Bronchus fibroblast of lung (primary cell): Measurements from ENCODE around the gene OR10H1. TPM values are rescaled to one million over a fixed set of nuclear protein-coding genes. Genes with fewer than 3 reads are reported as not detected.

ENCODE experiments used
- total RNA-seq: library from RNA; depleted of rRNA; stranded (reverse); fragments of >200 nt; gene quantifications from 2 replicates; pipeline ENCODE4 v1.2.3, GENCODE V29; 2015

Gene OR10H1
- total RNA-seq, result not detected in 2 replicates

DNA sequence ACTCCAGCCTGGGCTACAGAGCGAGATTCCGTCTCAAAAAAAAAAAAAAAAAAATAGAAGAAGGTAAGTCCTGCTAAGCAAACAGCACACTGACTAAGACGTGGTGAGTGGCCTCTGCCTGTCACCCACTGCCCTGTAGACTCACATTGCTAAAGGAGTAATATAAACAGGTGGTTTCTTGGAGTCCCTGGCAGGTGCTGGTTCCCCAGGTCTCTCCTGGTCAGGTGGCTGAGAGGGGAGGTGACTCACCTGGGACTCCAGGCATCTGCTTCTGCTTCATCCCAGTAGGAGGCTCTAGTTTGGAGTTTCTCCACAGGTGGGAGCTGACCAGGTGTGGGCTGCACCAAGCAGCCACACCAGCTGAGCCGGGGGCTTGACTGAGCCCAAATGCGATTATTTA lies at the start of gene OR10H1:
OR10H1 (minus strand) TSS at position 359 of the 400 bp plus-strand sequence. CDS start 7,627 bp downstream, outside the sequence.

DNA sequence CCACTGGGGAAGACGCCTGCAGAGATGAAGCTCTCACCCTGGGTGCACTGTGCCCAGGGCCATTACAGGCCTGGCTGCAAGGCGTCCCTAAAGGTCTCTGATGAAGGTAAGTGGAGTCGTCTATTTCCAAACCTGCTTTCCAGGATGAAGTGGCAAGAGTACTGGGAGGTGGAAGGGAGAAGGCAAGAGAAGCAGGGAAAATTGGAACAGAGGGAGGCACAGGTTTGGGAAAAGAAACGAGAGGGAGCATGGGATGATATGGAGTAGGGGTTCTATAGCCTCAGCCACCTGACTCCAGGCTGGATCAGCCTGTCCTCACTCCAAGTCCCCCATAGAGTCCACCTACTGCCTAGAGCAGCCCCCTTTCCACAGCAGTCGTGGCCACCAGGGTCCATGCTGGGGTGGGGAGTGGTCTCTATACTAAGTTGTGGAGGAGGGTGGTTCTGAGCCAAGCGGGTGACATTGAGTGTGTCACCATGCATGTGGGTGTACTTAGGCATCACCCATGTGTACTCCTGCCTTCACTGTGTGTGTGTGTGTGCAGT lies 27.8 kb downstream of the OR10H1 start, which contains the start of gene OR10H5:
OR10H5 (plus strand) TSS at position 51 of the 545 bp plus-strand sequence. CDS start 6,388 bp downstream, outside the sequence.

Other genes starting within 250 kb of the OR10H1 start
- not detected in 2 replicates for gene CYP4F8, start 200.4 kb downstream of the OR10H1 start, total RNA-seq
- gene CYP4F3, start 174.8 kb downstream of the OR10H1 start, total RNA-seq, result not detected in 2 replicates
- gene CYP4F12, start 142.6 kb downstream of the OR10H1 start, total RNA-seq, result not detected in 2 replicates
- not detected in 2 replicates for gene OR10H2, start 87.6 kb downstream of the OR10H1 start, total RNA-seq
- not detected in 2 replicates for gene OR10H3, start 77.7 kb downstream of the OR10H1 start, total RNA-seq
- not detected in 2 replicates for gene OR10H5, start 28.0 kb downstream of the OR10H1 start, total RNA-seq
- not detected in 2 replicates for gene CYP4F2, start 82.4 kb upstream of the OR10H1 start, total RNA-seq
- not detected in 2 replicates for gene CYP4F11, start 118.9 kb upstream of the OR10H1 start, total RNA-seq
- not detected in 2 replicates for gene OR10H4, start 133.3 kb upstream of the OR10H1 start, total RNA-seq